HepG2 (cell line): ENCODE results near the gene MRPL28. TPM values are rescaled to one million over a fixed set of nuclear protein-coding genes. Genes with fewer than 3 reads are reported as not detected.
A peak's percentile ranks its signal among the peaks of the same experiment; 100 is the strongest.

Experiments
- ATF7 ChIP-seq, 2 experiments: fragments of 450-650 bp in 1 of 2; sonication (generic) in 1 of 2; formaldehyde crosslinking in 1 of 2; IDR thresholded peaks; 2 replicates each; pipeline versions ENCODE4 v1.4.0 to v1.6.1; 2016 to 2020; ENCODE audit warnings: antibody characterized with exemption in 1 of 2, mild to moderate bottlenecking in 1 of 2, missing genetic modification reagents in 1 of 2
- CERS6 ChIP-seq: sonication (generic); formaldehyde crosslinking; IDR thresholded peaks from 2 replicates; pipeline ENCODE4 v1.5.0; 2020; ENCODE audit warnings: missing genetic modification reagents
- DBP ChIP-seq: sonication (generic); formaldehyde crosslinking; IDR thresholded peaks from 2 replicates; pipeline ENCODE4 v1.4.0; 2020; ENCODE audit warnings: missing genetic modification reagents; ENCODE audit errors: not compliant biosample characterization
- DDIT3 ChIP-seq: sonication (generic); formaldehyde crosslinking; IDR thresholded peaks from 2 replicates; pipeline ENCODE4 v1.4.0; 2020; ENCODE audit warnings: mild to moderate bottlenecking, missing genetic modification reagents
- GABPA ChIP-seq, 2 experiments: IDR thresholded peaks; 2 replicates each; pipeline ENCODE4 v1.6.1; 2011 to 2016; ENCODE audit warnings: low read depth in 2 of 2, low read length in 1 of 2, missing biosample characterization in 1 of 2, missing genetic modification characterization in 1 of 2
- HIVEP1 ChIP-seq: sonication (generic); formaldehyde crosslinking; IDR thresholded peaks from 2 replicates; pipeline ENCODE4 v1.4.0; 2020; ENCODE audit warnings: mild to moderate bottlenecking, missing genetic modification reagents
- MEIS1 ChIP-seq: sonication (generic); formaldehyde crosslinking; IDR thresholded peaks from 2 replicates; pipeline ENCODE4 v1.9.0; 2021; ENCODE audit warnings: mild to moderate bottlenecking, missing genetic modification reagents, moderate library complexity, borderline replicate concordance
- MTA3 ChIP-seq: sonication (generic); formaldehyde crosslinking; IDR thresholded peaks from 2 replicates; pipeline ENCODE4 v1.4.0; 2020; ENCODE audit warnings: missing genetic modification reagents
- NFKBIZ ChIP-seq: IDR thresholded peaks from 2 replicates; pipeline ENCODE4 v1.6.1; 2018; ENCODE audit warnings: missing genetic modification reagents, missing compliant biosample characterization
- PPARG ChIP-seq: conservative IDR thresholded peaks from 2 replicates; pipeline ENCODE4 v1.6.1; 2016; ENCODE audit warnings: missing biosample characterization, missing genetic modification reagents
- SPEN ChIP-seq: sonication (generic); formaldehyde crosslinking; IDR thresholded peaks from 2 replicates; pipeline ENCODE4 v1.5.1; 2020; ENCODE audit warnings: low read depth, mild to moderate bottlenecking, missing genetic modification reagents
- ZNF407 ChIP-seq: sonication (generic); formaldehyde crosslinking; IDR thresholded peaks from one replicate; pipeline ENCODE4 v1.5.1; 2020; ENCODE audit warnings: mild to moderate bottlenecking, missing genetic modification reagents; ENCODE audit errors: not compliant biosample characterization
- ZNF550 ChIP-seq: sonication (generic); formaldehyde crosslinking; IDR thresholded peaks from 2 replicates; pipeline ENCODE4 v1.4.0; 2020; ENCODE audit warnings: mild to moderate bottlenecking, missing genetic modification reagents, borderline replicate concordance
- ZNF576 ChIP-seq: sonication (generic); formaldehyde crosslinking; IDR thresholded peaks from 2 replicates; pipeline ENCODE4 v1.4.0; 2020; ENCODE audit warnings: mild to moderate bottlenecking, missing genetic modification reagents
- ZNF616 ChIP-seq: sonication (generic); formaldehyde crosslinking; IDR thresholded peaks from 2 replicates; pipeline ENCODE4 v1.5.0; 2020; ENCODE audit warnings: low read depth, mild to moderate bottlenecking, missing genetic modification reagents
- ZNF768 ChIP-seq: sonication (generic); formaldehyde crosslinking; IDR thresholded peaks from 2 replicates; pipeline ENCODE4 v1.4.0; 2020; ENCODE audit warnings: missing genetic modification reagents
- ZNF777 ChIP-seq: sonication (generic); formaldehyde crosslinking; IDR thresholded peaks from 2 replicates; pipeline ENCODE4 v1.4.0; 2020; ENCODE audit warnings: missing genetic modification reagents
- ZSCAN12 ChIP-seq: sonication (generic); formaldehyde crosslinking; IDR thresholded peaks from 2 replicates; pipeline ENCODE4 v1.9.0; 2021; ENCODE audit warnings: mild to moderate bottlenecking, missing genetic modification reagents
- polyA plus RNA-seq, 8 experiments: library from polyadenylated mRNA; depleted of rRNA in 3 of 8; stranded (reverse) in 7 of 8; unstranded in 1 of 8; fragments of >200 nt; fragmentation: Illumina TruSeq in 4 of 8; extraction: Trizol in 4 of 8; gene quantifications; 2 replicates each; pipeline versions ENCODE4 v1.2.1 to v1.2.3, GENCODE V29; 2011 to 2016; ENCODE audit warnings: low read depth in 4 of 8, missing spikeins in 1 of 8, mixed read lengths in 1 of 8; ENCODE audit not compliant: insufficient read depth in 1 of 8
- total RNA-seq, 5 experiments: library from RNA; depleted of rRNA; stranded (reverse); fragments of >200 nt; fragmentation: Illumina TruSeq; extraction: Trizol; gene quantifications; 2 replicates each; pipeline ENCODE4 v1.2.3, GENCODE V29; 2016; ENCODE audit warnings: low read depth in 1 of 5

MRPL28 gene
- total and polyA plus RNA-seq, 2 of the 13 experiments (the other 11 are each of a cell fraction or from before 2014, with no cell fraction given): 114 to 135 TPM

- TF ChIP-seq ZNF576 (CRISPR knock-in tag) (no peak), MTA3 (CRISPR knock-in tag) (no peak), PPARG (CRISPR knock-in tag) (no peak), NFKBIZ (CRISPR knock-in tag) (no peak), ZSCAN12 (CRISPR knock-in tag) (no peak), GABPA (IDR thresholded peaks at IDR 0.05; ENCODE audit: low read depth, low read length) (peak; percentile 64), GABPA (CRISPR knock-in tag; IDR thresholded peaks at IDR 0.05; ENCODE audit: low read depth) (no peak), ZNF616 (CRISPR knock-in tag) (no peak), MEIS1 (CRISPR knock-in tag) (no peak), DDIT3 (CRISPR knock-in tag) (no peak), ATF7 (IDR thresholded peaks at IDR 0.05) (no peak), ATF7 (CRISPR knock-in tag; IDR thresholded peaks at IDR 0.05) (no peak), SPEN (0 out of 2 replicates have a peak, but pooled peaks have one; percentile 21), ZNF768 (CRISPR knock-in tag) (0 out of 2 replicates have a peak, but pooled peaks have one; percentile 25), DBP (CRISPR knock-in tag) (no peak), ZNF407 (CRISPR knock-in tag) (no peak), ZNF777 (CRISPR knock-in tag) (no peak), CERS6 (CRISPR knock-in tag) (no peak), HIVEP1 (CRISPR knock-in tag) (no peak), ZNF550 (CRISPR knock-in tag) (no peak)
Measured at GRCh38 chr16:381789-382717, 11.7 kb upstream of the MRPL28 start, which contains the start of gene PGAP6 (continued).
